Transverse colon (tissue), 4 donors: ENCODE results near the gene SSRP1.

ENCODE experiments used
- CTCF ChIP-seq, 5 experiments: fragments of 200-600 bp in 3 of 5; fragments of 450-650 bp in 2 of 5; sonication (generic) in 3 of 5; IDR thresholded peaks; 1 replicate in 2 of 5; 2 replicates in 3 of 5; pipeline ENCODE4 v1.5.1; 2016 to 2017; ENCODE audit warnings: antibody characterized with exemption in 5 of 5, inconsistent platforms in 3 of 5, mild to moderate bottlenecking in 2 of 5, moderate library complexity in 1 of 5
- POLR2A ChIP-seq: fragments of 450-650 bp; IDR thresholded peaks from one replicate; pipeline ENCODE4 v1.6.1; 2016; ENCODE audit warnings: antibody characterized with exemption, mild to moderate bottlenecking, moderate library complexity
- POLR2AphosphoS5 ChIP-seq, 3 donors: sonication (generic); formaldehyde crosslinking; IDR thresholded peaks; one replicate each; pipeline ENCODE4 v1.6.1; 2016; ENCODE audit warnings: antibody characterized with exemption in 3 of 3

- no peak for TF ChIP-seq POLR2A
- no peak for TF ChIP-seq CTCF (IDR thresholded peaks at IDR 0.05)
- no peak for TF ChIP-seq POLR2AphosphoS5 (IDR thresholded peaks at IDR 0.05)
These were observed 45.3 kb upstream of the SSRP1 start, which contains the start of gene PRG3 for GRCh38 chr11:57380975-57381374.
